Fibroblast of peridontal ligament (primary cell): ENCODE results near the gene LSM4.

ENCODE experiments used
- DNase-seq: peaks from one replicate; pipeline ENCODE4 v3.0.0-alpha.2; 2010; ENCODE audit errors: extremely low read depth

Gene LSM4

DNA sequence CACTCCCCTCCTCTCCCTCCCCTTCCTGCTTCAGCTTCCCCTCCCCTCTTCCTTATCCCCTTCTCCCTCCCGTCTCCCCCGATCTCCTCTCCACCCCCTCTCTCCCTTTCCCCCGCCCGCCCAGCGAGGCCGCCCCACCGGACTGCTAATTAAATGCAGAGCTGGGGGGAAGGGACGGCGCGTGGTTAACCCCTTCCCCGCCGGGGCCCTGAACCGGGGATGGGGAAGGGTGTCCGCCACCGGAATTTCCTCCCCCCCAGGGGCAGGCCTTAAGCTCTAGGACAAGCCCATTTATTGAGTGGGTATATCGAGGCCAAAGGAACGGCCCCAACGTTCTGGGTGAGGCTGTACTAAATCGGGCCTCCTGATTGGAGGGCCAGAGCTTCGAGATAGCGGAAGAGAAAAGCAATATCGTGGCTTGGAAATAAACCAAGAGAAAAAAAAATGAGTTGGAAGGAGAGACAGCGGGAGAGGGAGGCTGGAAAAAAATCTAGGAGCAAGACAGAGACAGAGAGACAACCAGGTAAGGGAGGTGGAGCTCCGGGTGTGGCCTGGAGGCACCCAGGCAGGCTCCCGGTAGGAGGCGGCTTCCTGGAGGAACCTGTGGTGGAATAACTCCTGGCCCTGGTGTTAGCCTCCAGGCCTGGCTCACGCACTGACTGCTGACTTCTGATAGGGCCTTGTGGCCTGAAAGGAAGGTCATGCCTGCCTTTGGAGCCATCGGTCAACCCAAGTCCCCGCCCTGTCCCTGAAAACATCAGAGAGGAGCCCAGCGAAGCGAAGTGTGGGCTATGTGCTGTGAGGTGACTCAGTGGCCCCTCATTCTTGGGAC, 29.9 kb downstream of the LSM4 start:
- DNase-seq = peak; percentile 81

DNA sequence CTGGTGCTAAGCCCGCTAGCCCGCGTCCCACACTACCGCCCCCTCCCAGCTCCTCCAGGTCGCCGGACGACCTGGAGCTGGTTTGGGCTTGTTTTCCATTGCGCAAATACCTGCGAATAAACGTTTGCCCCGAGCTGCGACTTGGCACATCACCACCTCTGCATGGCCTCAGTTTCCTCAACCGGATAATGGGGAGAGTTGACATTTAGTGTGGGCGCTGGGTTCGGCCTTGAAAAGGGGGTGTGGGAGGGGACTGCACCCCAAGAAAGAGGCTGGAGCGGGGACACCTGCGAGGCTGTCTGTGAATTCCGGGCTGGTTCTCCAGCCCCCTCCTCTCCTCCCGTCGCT, 30.4 kb downstream of the LSM4 start:
- no peak for DNase-seq

DNA sequence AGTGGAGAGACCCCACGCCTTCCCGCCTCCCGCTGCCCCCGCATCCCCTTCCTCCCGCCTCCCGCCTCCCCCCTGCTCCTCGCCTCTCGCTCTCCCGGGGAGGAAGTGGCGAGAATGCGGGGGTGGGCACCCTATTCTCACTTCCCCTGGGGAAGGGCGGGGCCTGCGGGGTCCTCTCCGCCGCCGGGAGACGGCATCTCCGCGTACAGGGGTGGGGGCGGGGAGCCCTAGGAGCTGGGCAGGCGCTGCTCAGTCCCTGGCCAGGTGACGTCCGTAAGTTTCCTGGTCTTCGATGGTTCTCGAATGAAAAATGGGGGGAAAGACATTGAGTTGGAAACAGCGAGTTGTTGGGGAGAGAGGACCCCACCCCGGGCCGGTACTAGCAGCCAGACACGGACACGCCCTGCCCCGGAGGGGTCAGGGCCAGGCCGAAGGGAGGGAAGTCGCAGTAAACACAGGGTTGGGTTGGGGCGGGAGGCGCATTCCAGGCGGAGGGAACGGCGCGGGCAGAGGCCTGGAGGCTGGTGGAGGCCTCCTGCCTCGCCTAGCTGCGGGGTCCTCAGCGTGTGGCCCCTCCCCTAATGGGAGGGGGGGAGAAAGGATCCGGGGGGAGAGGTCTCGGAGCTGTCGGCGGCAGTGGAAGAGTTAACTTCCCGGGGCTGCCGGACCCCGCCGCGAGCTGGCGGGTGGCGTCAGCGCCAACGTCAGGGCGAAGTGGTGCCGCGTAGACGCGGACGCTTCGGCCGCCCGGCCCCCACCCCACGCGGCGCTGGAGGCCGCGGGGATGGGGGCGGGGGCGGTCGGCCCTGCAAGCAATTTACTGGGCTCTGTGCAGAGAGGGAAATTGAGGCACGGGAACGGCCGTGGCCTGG, 31.1 kb downstream of the LSM4 start:
- DNase-seq = peak; percentile 69

DNA sequence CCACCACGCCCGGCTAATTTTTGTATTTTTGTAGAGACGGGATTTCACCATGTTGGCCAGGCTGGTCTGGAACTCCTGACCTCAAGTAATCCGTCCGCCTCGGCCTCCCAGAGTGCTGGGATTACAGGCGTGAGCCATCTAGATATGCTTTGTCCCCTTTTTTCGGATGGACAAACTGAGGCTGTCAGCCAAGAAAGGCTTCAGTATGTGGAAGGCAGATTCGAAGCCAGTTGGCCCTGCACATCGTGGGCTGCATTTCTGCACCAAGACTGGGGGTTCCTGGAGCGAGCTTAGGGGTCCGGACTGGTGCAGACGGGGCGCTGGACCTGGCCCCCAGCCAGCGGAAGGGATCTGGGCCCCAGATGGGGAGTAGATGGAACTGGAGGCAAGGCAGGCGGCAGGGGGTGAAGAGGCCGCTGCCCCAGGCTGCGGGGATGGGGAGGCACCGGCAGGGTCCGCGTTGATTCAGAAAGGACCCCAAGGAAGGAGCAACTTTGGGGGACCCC, 31.8 kb downstream of the LSM4 start:
- DNase-seq = no peak

DNA sequence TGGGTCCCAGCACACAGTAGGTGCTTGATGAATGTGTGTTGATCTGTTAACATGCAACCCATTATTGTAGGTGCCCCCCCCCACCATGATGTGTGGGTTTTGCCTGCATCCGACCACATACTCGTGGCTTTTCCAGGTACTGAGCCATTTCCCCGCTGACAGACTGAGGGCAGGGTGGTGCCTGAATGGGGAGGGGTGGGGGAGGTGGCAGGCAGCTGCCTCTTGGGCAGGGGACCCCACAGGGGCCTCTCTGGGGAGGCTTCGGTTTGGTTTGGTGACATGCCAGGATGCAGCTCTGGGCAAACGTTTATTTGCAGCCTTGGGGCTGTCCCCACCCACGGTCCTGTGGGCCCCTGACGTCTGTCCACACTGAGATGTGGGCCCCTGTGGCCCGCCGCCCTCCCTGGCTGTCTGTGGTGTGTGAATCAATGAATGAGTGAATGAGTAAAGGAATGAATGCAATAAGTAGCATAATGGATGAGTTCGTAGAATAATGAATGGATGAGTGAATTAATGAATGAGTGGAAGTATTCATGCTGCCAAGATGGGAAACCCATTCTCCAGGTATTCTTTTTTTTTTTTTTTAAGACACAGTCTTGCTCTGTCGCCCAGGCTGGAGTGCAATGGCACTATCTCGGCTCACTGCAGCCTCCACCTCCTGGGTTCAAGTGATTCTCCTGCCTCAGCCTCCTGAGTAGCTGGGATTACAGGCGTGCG, 32.4 kb downstream of the LSM4 start:
- DNase-seq = no peak

DNA sequence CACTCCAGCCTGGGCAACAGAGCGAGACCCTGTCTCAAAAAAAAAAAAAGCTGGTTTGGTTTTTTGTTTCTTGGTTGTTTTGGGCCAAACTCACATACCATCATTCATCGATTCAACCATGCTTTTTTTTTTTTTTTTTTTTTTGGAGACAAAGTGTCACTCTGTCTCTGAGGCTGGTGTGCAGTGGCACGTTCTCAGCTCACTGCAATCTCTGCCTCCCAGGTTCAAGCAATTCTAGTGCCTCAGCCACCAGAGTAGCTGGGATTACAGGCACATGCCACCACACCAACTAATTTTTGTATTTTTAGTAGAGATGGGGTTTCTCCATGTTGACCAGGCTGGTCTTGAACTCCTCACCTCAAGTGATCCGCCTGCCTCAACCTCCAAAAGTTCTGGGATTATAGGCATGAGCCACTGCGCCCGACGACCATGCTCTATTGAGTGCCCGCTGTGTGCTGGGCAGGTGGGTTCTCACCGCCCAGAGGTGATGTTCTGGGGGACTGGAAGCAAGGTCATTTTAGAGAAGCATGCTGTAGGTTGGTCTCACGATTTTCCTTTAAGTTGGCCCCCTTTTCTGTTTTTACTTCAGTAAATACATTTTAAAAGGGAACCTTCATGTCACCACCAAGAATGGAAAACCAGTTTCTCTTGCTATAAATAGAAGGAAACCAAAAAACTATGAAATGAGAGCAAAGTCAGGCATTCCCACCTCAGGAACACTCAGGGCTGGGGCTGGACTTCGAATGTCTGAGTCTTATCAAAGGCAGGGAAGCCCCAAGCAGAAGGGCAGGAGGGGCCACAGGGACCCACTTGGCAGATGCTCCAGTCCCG, 33.2 kb downstream of the LSM4 start:
- no peak for DNase-seq

DNA sequence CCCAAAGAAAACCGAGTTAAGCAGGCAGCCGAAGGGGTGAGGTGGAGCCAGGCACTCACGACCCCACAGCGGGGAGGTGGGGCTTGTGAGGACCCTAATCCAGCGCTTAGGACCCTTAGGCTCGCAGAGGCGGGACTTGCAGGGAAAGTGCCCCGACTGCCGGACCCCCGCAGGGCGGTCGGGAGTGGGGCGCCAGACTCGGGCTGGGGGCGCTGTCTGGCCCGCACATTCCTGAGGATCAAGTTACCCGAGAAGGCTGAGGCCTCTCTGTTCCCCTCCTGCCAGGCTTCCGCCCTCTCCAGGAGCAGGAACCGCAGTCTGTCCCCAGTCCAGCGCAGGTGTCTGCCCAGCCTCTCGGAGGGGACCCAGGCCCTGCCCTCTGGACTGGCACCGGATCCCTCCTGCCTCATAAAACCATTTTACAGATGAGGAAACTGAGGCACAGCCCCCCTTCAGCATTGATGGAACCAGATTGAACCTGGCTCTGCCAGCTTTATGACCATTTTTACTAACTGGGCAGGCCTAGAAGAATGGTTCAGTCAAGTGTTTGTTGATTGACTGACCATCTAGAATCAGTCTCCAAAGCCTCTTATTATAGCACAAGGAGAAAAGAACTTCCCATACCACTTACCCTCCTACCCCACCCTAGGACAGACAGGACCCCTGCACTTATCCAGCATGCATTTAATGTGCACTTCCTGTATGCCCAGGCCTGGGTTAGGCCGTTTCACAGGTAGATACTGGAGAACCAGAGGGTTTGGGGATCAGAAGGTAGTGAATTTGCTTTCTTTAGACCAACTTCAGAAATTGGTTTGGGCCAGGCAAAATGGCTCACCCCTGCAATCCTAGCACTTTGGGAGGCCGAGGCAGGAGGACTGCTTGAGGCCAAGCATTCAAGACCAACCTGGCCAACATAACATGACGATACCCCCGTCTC, 34.8 kb downstream of the LSM4 start:
- no peak for DNase-seq

DNA sequence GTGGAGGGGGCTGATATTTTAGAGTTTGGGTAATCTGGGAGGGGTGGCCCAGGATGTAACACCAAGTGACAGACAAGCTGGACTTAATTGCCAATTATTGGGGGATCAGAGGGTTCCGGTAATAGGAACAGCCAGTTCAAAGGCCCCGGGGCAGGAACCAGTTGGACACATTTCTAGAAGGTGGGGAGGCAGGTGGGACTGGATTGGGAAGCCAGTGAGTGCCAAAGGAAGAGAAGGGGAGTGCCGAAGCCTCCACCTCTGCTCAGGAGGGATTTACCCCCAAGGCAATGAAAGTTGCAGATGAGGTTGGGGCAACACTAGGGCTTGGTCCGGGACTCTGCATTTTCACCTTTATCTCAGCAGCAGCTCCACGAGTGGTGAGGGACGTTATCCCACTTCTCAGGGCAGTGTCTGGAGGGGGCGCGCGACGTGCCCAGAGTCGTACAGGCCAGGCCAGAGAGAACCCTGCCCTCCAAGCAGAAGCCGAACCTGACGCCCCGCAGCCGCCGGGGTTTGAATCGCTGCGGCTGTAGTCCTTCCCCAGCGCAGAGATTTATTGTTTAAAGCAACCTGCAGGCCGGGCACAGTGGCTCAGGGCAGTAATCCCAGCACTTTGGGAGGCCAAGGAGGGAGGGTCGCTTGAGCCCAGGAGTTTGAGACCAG, 35.8 kb downstream of the LSM4 start:
- no peak for DNase-seq

DNA sequence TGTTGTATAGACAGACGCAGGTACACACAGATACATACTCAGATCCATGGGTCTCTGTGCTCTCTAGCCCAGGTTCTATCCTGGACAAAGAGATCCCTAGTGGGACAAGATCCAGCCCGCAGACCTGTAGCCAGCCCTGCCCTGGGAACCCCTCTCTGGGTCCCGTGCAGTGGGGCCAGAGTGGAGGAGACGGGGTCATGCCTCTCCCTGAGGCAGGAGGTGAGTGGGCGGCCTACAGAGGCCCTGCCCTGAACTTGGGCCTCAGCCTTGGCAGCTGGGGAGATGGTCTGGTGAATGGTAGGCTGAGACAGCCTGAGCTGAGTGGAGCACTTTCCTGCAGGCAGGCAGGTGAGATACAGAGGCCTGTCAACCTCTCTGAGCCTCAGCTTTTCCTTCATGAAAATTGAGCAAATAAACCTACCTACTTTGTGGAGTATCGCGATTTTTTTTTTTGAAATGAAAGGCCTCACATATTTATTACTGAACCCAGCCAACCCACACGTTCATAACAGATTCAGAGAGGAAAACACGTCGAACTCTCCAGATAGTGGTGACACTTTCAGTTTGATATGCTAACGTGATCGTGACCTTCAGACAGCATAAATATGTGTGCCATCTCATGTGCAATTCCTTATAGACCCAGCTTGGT, 38.0 kb downstream of the LSM4 start:
- DNase-seq = no peak

DNA sequence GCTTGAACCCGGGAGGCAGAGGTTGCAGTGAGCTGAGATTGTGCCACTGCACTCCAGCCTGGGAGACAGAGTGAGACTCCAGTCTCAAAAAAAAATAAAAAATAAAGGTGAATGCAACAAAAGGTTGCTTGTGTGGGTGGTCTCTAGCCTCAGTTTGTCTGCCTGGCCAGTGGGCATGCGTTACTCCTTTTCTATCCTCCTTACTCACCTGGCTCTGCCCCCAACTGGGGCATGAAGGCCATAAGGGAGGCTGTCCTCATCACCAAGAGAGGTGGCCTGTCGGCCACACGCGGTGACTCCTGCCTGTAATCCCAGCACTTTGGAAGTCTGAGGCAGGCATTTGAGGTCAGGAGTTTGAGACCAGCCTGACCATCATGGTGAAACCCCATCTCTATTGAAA, 39.5 kb downstream of the LSM4 start:
- no peak for DNase-seq

DNA sequence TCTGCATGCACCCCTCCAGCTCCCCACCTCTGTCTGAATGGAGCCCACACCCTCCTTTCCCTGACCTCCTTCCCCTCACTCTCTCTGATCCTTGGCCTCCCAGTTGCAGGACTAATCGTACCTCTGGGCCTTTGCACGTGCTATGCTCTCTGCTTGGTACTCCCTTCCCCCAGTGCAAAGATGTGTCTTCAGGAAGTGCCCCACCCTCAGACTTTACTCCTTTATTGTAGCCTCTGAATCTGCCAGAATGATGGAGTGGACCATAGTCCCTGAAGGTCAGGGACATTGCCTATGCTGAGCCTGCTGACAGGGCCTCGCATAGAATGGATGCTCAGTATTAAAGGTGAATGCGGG, 40.1 kb downstream of the LSM4 start:
- no peak for DNase-seq

DNA sequence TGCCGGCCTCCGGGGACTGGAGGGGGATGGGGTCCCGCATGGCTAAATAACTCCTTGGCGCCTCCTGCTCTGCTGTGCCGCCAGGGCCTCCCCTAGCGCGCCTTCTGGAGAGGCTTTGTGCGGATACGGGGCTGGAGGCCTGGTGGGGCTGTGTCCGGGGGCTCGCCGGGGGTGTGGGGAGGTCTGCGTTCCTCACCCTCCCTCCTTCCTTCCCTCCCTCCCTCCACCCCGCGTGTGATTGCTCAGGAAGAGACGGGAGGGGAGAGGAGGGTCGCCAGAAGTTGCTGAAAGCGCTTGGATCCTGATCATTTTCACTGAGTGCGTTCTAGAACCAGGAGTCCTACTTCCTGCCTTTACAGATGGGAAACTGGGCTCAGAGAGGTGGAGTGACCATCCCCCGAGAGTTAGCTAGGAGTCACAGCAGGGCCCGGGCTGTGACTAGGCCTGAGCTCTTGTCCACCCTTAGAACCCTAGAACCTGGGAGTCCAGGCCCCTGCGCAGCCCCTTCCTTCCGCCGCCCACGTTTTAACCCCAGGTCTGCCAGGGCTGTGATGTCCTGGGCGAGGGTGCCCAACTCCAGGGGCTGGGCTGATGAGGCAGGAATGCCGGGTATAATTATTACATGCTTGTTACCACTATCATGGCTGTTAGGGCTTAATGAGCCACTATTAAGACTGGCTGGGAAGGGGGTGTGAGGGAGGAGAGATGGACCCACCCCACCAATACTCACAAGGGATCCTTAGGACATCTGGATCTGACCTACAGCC, 40.7 kb downstream of the LSM4 start:
- DNase-seq = no peak

DNA sequence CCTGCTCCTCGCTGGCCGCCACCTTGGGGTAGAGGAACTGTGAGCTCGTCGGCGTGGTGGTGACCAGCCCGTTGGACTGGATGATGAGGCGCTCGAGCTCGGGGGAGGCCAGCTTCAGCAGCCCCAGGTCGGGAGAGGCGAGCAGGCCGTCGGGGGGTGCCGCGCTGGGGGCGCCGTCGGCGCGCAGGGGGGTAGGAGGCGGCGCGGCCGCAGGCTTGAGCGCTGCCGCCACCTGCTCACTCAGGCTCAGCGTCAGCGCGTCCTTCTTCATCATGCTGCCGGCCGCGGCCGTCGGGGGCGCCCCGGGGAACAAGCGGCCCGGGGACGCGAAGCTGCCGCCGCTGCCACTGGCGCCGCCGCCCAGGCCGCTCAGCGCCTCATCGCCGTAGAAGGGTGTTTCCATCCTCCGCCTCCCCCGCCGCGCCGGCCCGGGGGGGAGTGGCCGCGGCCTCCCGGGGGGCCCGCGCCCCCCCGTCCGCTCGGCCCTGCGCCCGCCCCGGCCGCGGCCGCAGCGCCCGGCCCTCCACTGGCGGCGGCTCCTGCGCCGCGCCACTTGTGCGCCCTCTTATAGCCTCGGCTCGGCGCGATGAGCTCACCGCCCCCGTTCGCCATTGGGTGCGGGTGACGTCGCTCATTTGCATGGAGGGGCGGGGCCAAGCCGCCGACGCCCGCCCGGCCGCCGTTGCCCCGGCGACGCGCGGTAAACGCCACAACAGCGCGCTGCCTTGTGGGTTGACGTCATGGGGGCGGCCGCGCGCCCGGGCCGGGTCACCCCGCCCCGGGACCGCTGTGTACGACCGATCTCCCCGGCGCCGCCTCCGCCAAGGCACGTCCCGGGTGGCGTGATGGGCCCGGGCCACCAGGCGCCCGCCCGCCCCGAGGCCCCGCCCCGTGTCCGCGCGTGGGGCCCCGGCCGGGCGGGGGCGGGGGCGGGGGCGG, 41.5 kb downstream of the LSM4 start, which contains the start of gene JUND:
TSS of gene JUND (minus strand) at position 541 of the 939 bp plus-strand sequence. CDS start at position 403, 138 bp downstream.
- DNase-seq = peak; percentile 96

DNA sequence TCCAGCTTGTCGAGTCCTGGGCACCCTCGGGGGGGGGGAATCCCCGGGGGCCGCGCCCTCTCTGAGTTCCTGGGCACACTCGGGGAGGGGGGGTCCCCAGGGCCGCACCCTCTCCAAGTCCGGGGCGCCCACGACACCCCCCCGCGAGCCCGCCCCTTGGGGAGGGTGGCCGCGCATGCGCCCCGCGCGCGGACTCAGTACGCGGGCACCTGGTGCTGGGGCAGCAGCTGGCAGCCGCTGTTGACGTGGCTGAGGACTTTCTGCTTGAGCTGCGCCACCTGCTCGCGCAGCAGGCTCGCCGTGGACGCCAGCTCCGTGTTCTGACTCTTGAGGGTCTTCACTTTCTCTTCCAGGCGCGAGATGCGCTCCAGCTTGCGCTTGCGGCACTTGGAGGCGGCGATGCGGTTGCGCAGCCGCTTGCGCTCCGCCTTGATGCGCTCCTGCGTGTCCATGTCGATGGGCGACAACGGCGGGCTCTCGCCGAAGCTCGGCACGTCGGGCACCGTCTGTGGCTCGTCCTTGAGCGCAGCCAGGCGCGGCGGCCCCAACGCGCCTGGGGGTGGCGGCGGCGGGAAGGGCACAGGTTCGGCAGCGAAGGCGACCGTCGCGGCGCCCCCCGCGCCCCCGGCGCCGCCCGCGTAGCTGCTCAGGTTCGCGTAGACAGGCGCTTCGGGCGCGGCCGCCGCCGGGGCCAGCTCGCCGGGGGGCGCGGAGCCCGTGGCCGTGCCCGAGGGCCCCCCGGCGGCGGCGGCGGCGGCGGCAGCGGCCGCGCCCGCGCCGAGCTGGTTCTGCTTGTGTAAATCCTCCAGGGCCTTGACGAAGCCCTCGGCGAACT, 42.4 kb downstream of the LSM4 start:
- DNase-seq = peak; percentile 64

DNA sequence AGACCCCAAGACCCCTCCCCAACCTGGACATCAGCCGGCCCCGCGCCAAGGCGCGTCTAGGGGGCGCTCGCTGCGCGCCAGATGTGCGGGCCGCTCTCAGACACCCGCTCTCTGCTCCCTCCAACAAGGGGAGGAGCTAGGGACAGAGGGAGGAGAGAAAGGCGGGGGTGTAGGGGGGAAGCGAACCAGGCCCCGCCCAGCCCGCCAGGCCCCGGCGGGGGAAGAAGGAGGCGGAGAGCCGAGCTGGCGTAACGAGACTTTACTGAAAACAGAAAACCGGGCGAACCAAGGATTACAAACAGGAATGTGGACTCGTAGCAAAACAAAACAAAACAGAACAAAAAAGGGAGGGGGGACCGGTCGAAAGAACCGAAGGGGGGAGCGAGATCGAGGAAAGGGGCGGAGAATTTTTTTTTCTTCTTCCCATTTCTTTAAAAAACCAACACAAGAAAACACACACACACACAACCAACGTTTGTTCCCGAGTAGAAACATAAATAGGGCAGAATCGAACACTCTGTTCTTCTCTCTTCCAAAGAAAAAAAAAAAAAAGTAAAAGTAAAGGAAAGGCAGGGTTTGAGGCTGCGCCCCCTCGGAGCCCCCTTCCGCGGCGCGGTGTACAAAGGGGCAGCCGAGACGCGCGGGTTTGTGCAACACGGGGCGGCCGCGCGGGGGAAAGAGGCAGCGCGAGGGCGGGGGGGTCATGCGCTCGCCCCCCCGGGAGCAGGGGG, 43.2 kb downstream of the LSM4 start:
- peak; percentile 92 for DNase-seq

DNA sequence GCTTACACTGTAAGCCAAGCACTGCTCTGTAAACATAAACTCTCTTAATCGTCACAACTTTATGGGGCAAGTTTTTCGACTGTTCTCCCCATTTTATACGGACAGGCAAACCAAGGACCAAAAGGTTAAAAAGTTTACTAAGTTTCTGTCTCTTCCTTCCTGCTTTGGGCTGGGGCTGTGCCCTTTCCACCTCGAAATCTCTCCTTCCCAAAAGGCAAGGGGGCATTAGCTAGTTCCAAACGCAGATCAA, 43.7 kb downstream of the LSM4 start:
- DNase-seq = no peak
